Liver (tissue), 9 donors: ENCODE results near the gene CDKL4. TPM values are rescaled to one million over a fixed set of nuclear protein-coding genes. Genes with fewer than 3 reads are reported as not detected.

Source experiments
- DNase-seq: peaks from one replicate; pipeline ENCODE4 v3.0.0-alpha.2; 2017; ENCODE audit warnings: low spot score
- H3K27ac ChIP-seq, 2 donors: one replicate each; pipeline ENCODE4 v1.7.0; 2013; ENCODE audit warnings: inconsistent platforms in 2 of 2, low read length in 2 of 2, control low read depth in 1 of 2, low read depth in 1 of 2, mild to moderate bottlenecking in 1 of 2
- H3K27me3 ChIP-seq, 4 donors: one replicate each; pipeline versions ENCODE4 v1.6.1 to v1.7.0; 2013; ENCODE audit warnings: low read length in 3 of 4, inconsistent platforms in 1 of 4, mild to moderate bottlenecking in 1 of 4, moderate library complexity in 1 of 4; ENCODE audit not compliant: control insufficient read depth in 4 of 4, insufficient read depth in 4 of 4
- H3K36me3 ChIP-seq, 4 donors: one replicate each; pipeline versions ENCODE4 v1.6.1 to v1.7.0; 2013; ENCODE audit warnings: low read length in 3 of 4, mild to moderate bottlenecking in 3 of 4, low read depth in 1 of 4, moderate library complexity in 1 of 4; ENCODE audit not compliant: control insufficient read depth in 4 of 4, insufficient read depth in 3 of 4
- H3K4me1 ChIP-seq, 4 donors: one replicate each; pipeline versions ENCODE4 v1.6.1 to v1.7.0; 2013; ENCODE audit warnings: low read length in 3 of 4, mild to moderate bottlenecking in 3 of 4, moderate library complexity in 1 of 4; ENCODE audit not compliant: control insufficient read depth in 4 of 4, insufficient read depth in 4 of 4
- H3K4me3 ChIP-seq, 3 donors: one replicate each; pipeline versions ENCODE4 v1.6.1 to v1.7.0; 2013; ENCODE audit warnings: low read length in 3 of 3, control low read depth in 1 of 3, low read depth in 1 of 3, mild to moderate bottlenecking in 1 of 3
- H3K9ac ChIP-seq, 2 donors: one replicate each; pipeline ENCODE4 v1.7.0; 2013; ENCODE audit warnings: low read length in 2 of 2, mild to moderate bottlenecking in 2 of 2, moderate library complexity in 2 of 2, control low read depth in 1 of 2, low read depth in 1 of 2
- H3K9me3 ChIP-seq, 4 donors: one replicate each; pipeline versions ENCODE4 v1.6.1 to v1.7.0; 2013; ENCODE audit warnings: low read length in 3 of 4; ENCODE audit not compliant: control insufficient read depth in 4 of 4
- ATF3 ChIP-seq: IDR thresholded peaks from 2 replicates; pipeline ENCODE4 v1.6.1; 2016; ENCODE audit warnings: antibody characterized with exemption
- CTCF ChIP-seq: fragments of 150-350 bp; IDR thresholded peaks from 2 replicates; pipeline ENCODE4 v1.5.1; 2017; ENCODE audit warnings: improper control_type of control experiment, low read depth, low read length; ENCODE audit not compliant: missing input control
- EGR1 ChIP-seq, 2 donors: IDR thresholded peaks; 2 replicates each; pipeline ENCODE4 v1.6.1; 2016 to 2018; ENCODE audit warnings: antibody characterized with exemption in 2 of 2, low read depth in 2 of 2
- HNF4A ChIP-seq, 2 donors: conservative IDR thresholded peaks; 2 replicates each; pipeline ENCODE4 v1.6.1; 2016; ENCODE audit warnings: antibody characterized with exemption in 2 of 2, mild to moderate bottlenecking in 2 of 2
- HNF4G ChIP-seq: IDR thresholded peaks from 2 replicates; pipeline ENCODE4 v1.6.1; 2016; ENCODE audit warnings: antibody characterized with exemption
- MAX ChIP-seq: IDR thresholded peaks from 2 replicates; pipeline ENCODE4 v1.6.1; 2016; ENCODE audit warnings: antibody characterized with exemption
- NR2F2 ChIP-seq: IDR thresholded peaks from 2 replicates; pipeline ENCODE4 v1.6.1; 2016; ENCODE audit warnings: antibody characterized with exemption
- RAD21 ChIP-seq, 2 donors: IDR thresholded peaks; 2 replicates each; pipeline ENCODE4 v1.6.1; 2016; ENCODE audit warnings: antibody characterized with exemption in 2 of 2, mild to moderate bottlenecking in 2 of 2
- REST ChIP-seq: IDR thresholded peaks from 2 replicates; pipeline ENCODE4 v1.6.1; 2016; ENCODE audit warnings: antibody characterized with exemption, mild to moderate bottlenecking
- RXRA ChIP-seq, 2 donors: IDR thresholded peaks; 2 replicates each; pipeline ENCODE4 v1.6.1; 2017 to 2018; ENCODE audit warnings: antibody characterized with exemption in 2 of 2, mild to moderate bottlenecking in 1 of 2
- SP1 ChIP-seq: IDR thresholded peaks from 2 replicates; pipeline ENCODE4 v1.6.1; 2018; ENCODE audit warnings: antibody characterized with exemption, mild to moderate bottlenecking
- TAF1 ChIP-seq: conservative IDR thresholded peaks from 2 replicates; pipeline ENCODE4 v1.6.1; 2016; ENCODE audit warnings: antibody characterized with exemption, mild to moderate bottlenecking
- YY1 ChIP-seq: IDR thresholded peaks from 2 replicates; pipeline ENCODE4 v1.6.1; 2016; ENCODE audit warnings: antibody characterized with exemption, mild to moderate bottlenecking
- ZBTB33 ChIP-seq: IDR thresholded peaks from 2 replicates; pipeline ENCODE4 v1.6.1; 2016; ENCODE audit warnings: antibody characterized with exemption
- WGBS: extraction: QIAGEN DNeasy Blood & Tissue Kit; methylation state at CpG from one replicate; pipeline ENCODE4 v1.1.7; 2013; 5-methylcytosine and 5-hydroxymethylcytosine counted together
- polyA plus RNA-seq, 2 donors: library from polyadenylated mRNA; stranded (reverse) in 1 of 2; unstranded in 1 of 2; fragments of 200-250 nt in 1 of 2; fragments of >200 nt in 1 of 2; fragmentation: Nextera tagmentation in 1 of 2; extraction: Ambion mirVana in 1 of 2; gene quantifications; one replicate each; pipeline versions ENCODE4 v1.2.1 to v1.2.3, GENCODE V29; 2013 to 2015
- total RNA-seq, 2 donors: library from RNA; depleted of rRNA; stranded (reverse); fragments of >200 nt; gene quantifications; one replicate each; pipeline ENCODE4 v1.2.3, GENCODE V29; 2014
- donor health status: healthy.
- donor health status: healthy.
- donor health status: healthy.
- donor health status: healthy.
- donor health status: healthy.

Gene CDKL4
- total and polyA plus RNA-seq, 4 donors = 0.25 to 1.1 TPM; not detected in 2

- TF ChIP-seq REST = no peak
- TF ChIP-seq NR2F2 = no peak
Measured at GRCh38 chr2:39144416-39144815, 99.4 kb downstream of the CDKL4 start (continued).

GRCh38 chr2:39142904-39143605 is 100.7 kb downstream of the CDKL4 start:
- no peak for DNase-seq
- Histone ChIP-seq H3K9ac (no peak overlapping the region), H3K4me1 (peaks cover 0 to 3% (median 1%) of the 10 kb centered on the region in 4 donors), H3K27ac (no peak overlapping the region), H3K9me3 (no peaks in the 10 kb centered on the region), H3K4me3 (no peak overlapping the region), H3K36me3 (no peaks in the 10 kb centered on the region), H3K27me3 (no peaks in the 10 kb centered on the region)
- WGBS = 87% methylated on average over 3 of the region's 3 CpGs
- TF ChIP-seq ATF3 = no peak
- no peak for TF ChIP-seq HNF4A (conservative IDR thresholded peaks at IDR 0.05)
- TF ChIP-seq YY1 = no peak
- no peak for TF ChIP-seq ZBTB33
- TF ChIP-seq HNF4G = no peak
- TF ChIP-seq SP1 = no peak
- TF ChIP-seq EGR1 (IDR thresholded peaks at IDR 0.05; ENCODE audit: low read depth in 2 of 2) = no peak
- no peak for TF ChIP-seq RAD21 (IDR thresholded peaks at IDR 0.05)

- TF ChIP-seq RXRA (IDR thresholded peaks at IDR 0.05) (no peak), HNF4A (conservative IDR thresholded peaks at IDR 0.05) (no peak), HNF4G (no peak), REST (no peak), EGR1 (IDR thresholded peaks at IDR 0.05; ENCODE audit: low read depth in 2 of 2) (no peak), CTCF (no peak), TAF1 (no peak), MAX (no peak), YY1 (no peak), ATF3 (no peak)
- WGBS = 61% methylated on average over 8 of the region's 8 CpGs
- no peaks in the 10 kb centered on the region for H3K9me3 ChIP-seq
- H3K27me3 ChIP-seq = no peaks in the 10 kb centered on the region
- no peak overlapping the region for H3K4me3 ChIP-seq
- peak; percentile 53 for DNase-seq
- H3K27ac ChIP-seq = no peak overlapping the region
- peaks cover 0 to 3% (median 1%) of the 10 kb centered on the region in 4 donors for H3K4me1 ChIP-seq
- no peak overlapping the region for H3K9ac ChIP-seq
- H3K36me3 ChIP-seq = no peaks in the 10 kb centered on the region
Measured at GRCh38 chr2:39141334-39142271, 102.2 kb downstream of the CDKL4 start.
